Mesenchymal stem cell (in vitro differentiated cells and primary cell): Measurements from ENCODE around the gene ACSF3.

Experiments used
- DNase-seq: peaks from one replicate; pipeline ENCODE4 v3.0.0-alpha.2; 2013
- H2AFZ ChIP-seq: one replicate; pipeline ENCODE4 v1.6.1; 2013; ENCODE audit warnings: low read depth, mild to moderate bottlenecking, control low read depth, inconsistent platforms, low read length, moderate library complexity
- H2AK5ac ChIP-seq: 2 replicates; pipeline ENCODE4 v1.6.1; 2013; ENCODE audit warnings: low read length, moderate library complexity, mild to moderate bottlenecking, inconsistent platforms; ENCODE audit not compliant: severe bottlenecking
- H2BK120ac ChIP-seq: one replicate; pipeline ENCODE4 v1.6.1; 2013; ENCODE audit warnings: low read depth, mild to moderate bottlenecking, inconsistent platforms, low read length, moderate library complexity
- H2BK12ac ChIP-seq, 2 experiments: one replicate each; pipeline ENCODE4 v1.6.1; 2013; ENCODE audit warnings: inconsistent platforms in 2 of 2, low read length in 2 of 2, mild to moderate bottlenecking in 2 of 2, moderate library complexity in 2 of 2, control low read depth in 1 of 2
- H2BK15ac ChIP-seq: one replicate; pipeline ENCODE4 v1.6.1; 2013; ENCODE audit warnings: mild to moderate bottlenecking, low read depth, inconsistent platforms; ENCODE audit not compliant: poor library complexity, severe bottlenecking
- H2BK5ac ChIP-seq: 2 replicates; pipeline ENCODE4 v1.6.1; 2013; ENCODE audit warnings: low read depth, mild to moderate bottlenecking, low read length, control low read depth, inconsistent platforms; ENCODE audit not compliant: poor library complexity, severe bottlenecking
- H3K14ac ChIP-seq, 2 experiments: one replicate each; pipeline ENCODE4 v1.6.1; 2013; ENCODE audit warnings: inconsistent platforms in 2 of 2, low read length in 2 of 2, control low read depth in 1 of 2, mild to moderate bottlenecking in 1 of 2, moderate library complexity in 1 of 2
- H3K18ac ChIP-seq, 2 experiments: one replicate each; pipeline ENCODE4 v1.6.1; 2013; ENCODE audit warnings: inconsistent platforms in 2 of 2, low read length in 2 of 2, control low read depth in 1 of 2, low read depth in 1 of 2, mild to moderate bottlenecking in 1 of 2
- H3K23ac ChIP-seq, 2 experiments: one replicate each; pipeline ENCODE4 v1.6.1; 2013; ENCODE audit warnings: inconsistent platforms in 2 of 2, low read length in 2 of 2, mild to moderate bottlenecking in 2 of 2, moderate library complexity in 2 of 2, control low read depth in 1 of 2
- H3K27ac ChIP-seq: 2 replicates; pipeline ENCODE4 v1.5.1; 2013; ENCODE audit warnings: mild to moderate bottlenecking, moderate library complexity, low read length, control low read depth, inconsistent platforms; ENCODE audit not compliant: poor library complexity, severe bottlenecking
- H3K27me3 ChIP-seq, 2 experiments: 2 replicates each; pipeline versions ENCODE4 v1.6.1 to v1.7.0; 2013; ENCODE audit warnings: low read length in 2 of 2, mild to moderate bottlenecking in 2 of 2, moderate library complexity in 2 of 2, control low read depth in 1 of 2, inconsistent platforms in 1 of 2; ENCODE audit not compliant: control insufficient read depth in 1 of 2, insufficient read depth in 1 of 2
- H3K36me3 ChIP-seq, 2 experiments: 2 replicates each; pipeline versions ENCODE4 v1.6.1 to v1.7.0; 2013; ENCODE audit warnings: low read length in 2 of 2, control low read depth in 1 of 2, inconsistent platforms in 1 of 2, low read depth in 1 of 2, mild to moderate bottlenecking in 1 of 2; ENCODE audit not compliant: insufficient read depth in 2 of 2, control insufficient read depth in 1 of 2
- H3K4ac ChIP-seq, 2 experiments: one replicate each; pipeline ENCODE4 v1.6.1; 2013; ENCODE audit warnings: inconsistent platforms in 2 of 2, low read length in 2 of 2, mild to moderate bottlenecking in 2 of 2, moderate library complexity in 2 of 2, control low read depth in 1 of 2, low read depth in 1 of 2
- H3K4me1 ChIP-seq: 2 replicates; pipeline ENCODE4 v1.6.1; 2013; ENCODE audit warnings: low read depth, low read length, control low read depth; ENCODE audit not compliant: control insufficient read depth, insufficient read depth
- H3K4me2 ChIP-seq: 2 replicates; pipeline ENCODE4 v1.6.1; 2013; ENCODE audit warnings: low read length, mild to moderate bottlenecking, inconsistent platforms; ENCODE audit not compliant: poor library complexity, severe bottlenecking
- H3K4me3 ChIP-seq, 2 experiments: 2 replicates each; pipeline versions ENCODE4 v1.5.1 to v1.7.0; 2013; ENCODE audit warnings: low read length in 2 of 2, mild to moderate bottlenecking in 2 of 2, control low read depth in 1 of 2, low read depth in 1 of 2; ENCODE audit not compliant: insufficient read depth in 1 of 2
- H3K79me1 ChIP-seq: replicated peaks from 2 replicates; pipeline ENCODE4 v1.6.1; 2013; ENCODE audit warnings: mild to moderate bottlenecking, control low read depth, low read length, inconsistent platforms; ENCODE audit not compliant: poor library complexity, severe bottlenecking
- H3K9ac ChIP-seq: 2 replicates; pipeline ENCODE4 v1.7.0; 2013; ENCODE audit warnings: mild to moderate bottlenecking, low read length, moderate library complexity
- H3K9me3 ChIP-seq: 2 replicates; pipeline ENCODE4 v1.7.0; 2013; ENCODE audit warnings: mild to moderate bottlenecking, low read length; ENCODE audit not compliant: control insufficient read depth
- H4K8ac ChIP-seq: one replicate; pipeline ENCODE4 v1.6.1; 2013; ENCODE audit warnings: inconsistent platforms, mild to moderate bottlenecking, low read length, moderate library complexity
- H4K91ac ChIP-seq: one replicate; pipeline ENCODE4 v1.6.1; 2013; ENCODE audit warnings: mild to moderate bottlenecking, low read length, inconsistent platforms
- WGBS: methylation state at CpG from one replicate; pipeline ENCODE4 v1.1.7; 2013; ENCODE audit warnings: mixed read lengths; 5-methylcytosine and 5-hydroxymethylcytosine counted together

Gene ACSF3

DNA sequence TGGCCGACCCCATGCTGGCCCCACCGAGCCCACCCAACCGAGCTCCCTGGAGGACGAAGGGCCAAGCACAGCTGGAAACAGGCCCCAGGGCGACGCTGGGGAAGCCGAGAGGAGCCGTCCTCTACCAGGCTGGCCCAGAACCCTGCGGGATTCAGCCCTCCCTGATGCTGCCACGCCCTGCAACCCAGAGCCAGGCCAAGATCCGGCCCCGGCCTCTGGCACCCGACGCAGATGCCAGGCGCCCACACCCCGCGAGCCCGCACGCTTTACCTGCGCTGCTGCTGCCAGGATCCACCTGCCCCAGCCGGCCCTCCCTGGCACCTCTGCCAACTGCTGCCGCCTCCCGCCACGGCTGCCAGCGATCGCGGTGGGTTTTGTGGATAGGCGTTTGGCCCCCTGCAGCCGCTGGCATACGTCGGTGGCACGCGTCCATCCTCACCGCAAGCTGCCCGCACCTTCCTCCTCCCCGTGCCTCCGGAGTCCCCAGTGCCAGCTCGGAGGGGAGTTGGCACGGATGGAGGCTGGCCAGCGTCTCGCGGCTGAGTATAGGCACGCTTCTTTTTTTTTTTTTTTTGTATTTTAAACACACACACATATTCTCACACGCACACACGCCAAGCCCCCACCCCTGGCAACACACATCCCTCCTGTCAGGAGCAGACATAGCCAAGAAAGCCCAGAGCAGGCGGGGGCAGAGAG lies 41.3 kb upstream of the ACSF3 start:
- Histone ChIP-seq H3K14ac (no peak overlapping the region), H2BK15ac (no peak overlapping the region), H2BK12ac (no peak overlapping the region), H3K27ac (no peak overlapping the region), H3K4ac (no peak overlapping the region), H3K9ac (no peak overlapping the region), H2AK5ac (no peak overlapping the region), H3K18ac (no peak overlapping the region), H3K4me3 (no peak overlapping the region), H3K27me3 (peaks cover 3 to 90% of the 10 kb centered on the region in 2 experiments), H2AFZ (no peak overlapping the region), H3K9me3 (no peaks in the 10 kb centered on the region), H3K4me2 (no peak overlapping the region), H4K91ac (no peak overlapping the region), H2BK5ac (no peak overlapping the region), H2BK120ac (no peak overlapping the region), H3K4me1 (no peaks in the 10 kb centered on the region), H4K8ac (no peak overlapping the region), H3K36me3 (no peaks in the 10 kb centered on the region), H3K79me1 (no peaks in the 10 kb centered on the region), H3K23ac (no peak overlapping the region)
- DNase-seq = no peak
- 91% methylated on average over 46 of the region's 46 CpGs for WGBS

GRCh38 chr16:89052890-89053724 lies 40.5 kb upstream of the ACSF3 start:
- H3K4me1 ChIP-seq = no peaks in the 10 kb centered on the region
- H3K27ac ChIP-seq = no peak overlapping the region
- no peak for DNase-seq
- H3K9me3 ChIP-seq = no peaks in the 10 kb centered on the region
- H2BK15ac ChIP-seq = no peak overlapping the region
- no peak overlapping the region for H3K18ac ChIP-seq
- no peaks in the 10 kb centered on the region for H3K79me1 ChIP-seq
- no peak overlapping the region for H3K4ac ChIP-seq
- no peaks in the 10 kb centered on the region for H3K36me3 ChIP-seq
- H4K91ac ChIP-seq = no peak overlapping the region
- H3K4me2 ChIP-seq = no peak overlapping the region
- H2AFZ ChIP-seq = no peak overlapping the region
- no peak overlapping the region for H2BK120ac ChIP-seq
- peaks cover 8 to 90% of the 10 kb centered on the region in 2 experiments for H3K27me3 ChIP-seq
- H3K23ac ChIP-seq = no peak overlapping the region
- H3K9ac ChIP-seq = no peak overlapping the region
- H2BK5ac ChIP-seq = no peak overlapping the region
- WGBS = 85% methylated on average over 48 of the region's 48 CpGs
- H3K14ac ChIP-seq = no peak overlapping the region
- H4K8ac ChIP-seq = no peak overlapping the region
- H3K4me3 ChIP-seq = no peak overlapping the region
- no peak overlapping the region for H2BK12ac ChIP-seq
- no peak overlapping the region for H2AK5ac ChIP-seq

GRCh38 chr16:89053725-89054029 lies 40.0 kb upstream of the ACSF3 start:
- H2AK5ac ChIP-seq = no peak overlapping the region

GRCh38 chr16:89054261-89054661 lies 39.4 kb upstream of the ACSF3 start:
- Histone ChIP-seq H3K27me3 (peaks cover 5 to 86% of the 10 kb centered on the region in 2 experiments), H2BK12ac (no peak overlapping the region), H3K36me3 (no peaks in the 10 kb centered on the region), H2AFZ (no peak overlapping the region), H3K14ac (no peak overlapping the region), H3K23ac (no peak overlapping the region), H3K4ac (no peak overlapping the region), H3K4me1 (no peaks in the 10 kb centered on the region), H2BK5ac (no peak overlapping the region), H3K27ac (no peak overlapping the region), H4K8ac (no peak overlapping the region), H3K4me3 (no peak overlapping the region), H3K18ac (no peak overlapping the region), H2AK5ac (no peak overlapping the region), H3K79me1 (no peaks in the 10 kb centered on the region), H3K9ac (no peak overlapping the region), H2BK120ac (no peak overlapping the region), H2BK15ac (no peak overlapping the region), H4K91ac (no peak overlapping the region), H3K9me3 (no peaks in the 10 kb centered on the region), H3K4me2 (no peak overlapping the region)
- 77% methylated on average over 15 of the region's 15 CpGs for WGBS
- DNase-seq = no peak

More at GRCh38 chr16:89053725-89054029, 40.0 kb upstream of the ACSF3 start:
- Histone ChIP-seq H2BK120ac (no peak overlapping the region), H2AFZ (no peak overlapping the region), H3K4me2 (no peak overlapping the region), H3K27ac (no peak overlapping the region), H3K27me3 (peaks cover 5 to 89% of the 10 kb centered on the region in 2 experiments), H3K23ac (no peak overlapping the region), H4K8ac (no peak overlapping the region), H3K79me1 (no peaks in the 10 kb centered on the region), H3K4ac (no peak overlapping the region), H3K9ac (no peak overlapping the region), H2BK12ac (no peak overlapping the region), H3K18ac (no peak overlapping the region), H3K4me3 (no peak overlapping the region), H3K4me1 (no peaks in the 10 kb centered on the region), H3K36me3 (no peaks in the 10 kb centered on the region), H3K14ac (no peak overlapping the region), H4K91ac (no peak overlapping the region), H2BK15ac (no peak overlapping the region), H3K9me3 (no peaks in the 10 kb centered on the region), H2BK5ac (no peak overlapping the region)
- WGBS = 89% methylated on average over 16 of the region's 16 CpGs
- DNase-seq = no peak
